ENCODE results near the gene VMAC. TPM values are rescaled to one million over a fixed set of nuclear protein-coding genes. Genes with fewer than 3 reads are reported as not detected.
A peak's percentile ranks its signal among the peaks of the same experiment; 100 is the strongest.
"Not testable (repeated sequence)": the region's sequence is repeated elsewhere in the genome, so short reads cannot be mapped to it uniquely, and the experiment has no call there.

VMAC gene, protein sequence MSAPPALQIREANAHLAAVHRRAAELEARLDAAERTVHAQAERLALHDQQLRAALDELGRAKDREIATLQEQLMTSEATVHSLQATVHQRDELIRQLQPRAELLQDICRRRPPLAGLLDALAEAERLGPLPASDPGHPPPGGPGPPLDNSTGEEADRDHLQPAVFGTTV
- 10 to 100 TPM; 23.6 to 29.0 TPM for total RNA-seq

DNA sequence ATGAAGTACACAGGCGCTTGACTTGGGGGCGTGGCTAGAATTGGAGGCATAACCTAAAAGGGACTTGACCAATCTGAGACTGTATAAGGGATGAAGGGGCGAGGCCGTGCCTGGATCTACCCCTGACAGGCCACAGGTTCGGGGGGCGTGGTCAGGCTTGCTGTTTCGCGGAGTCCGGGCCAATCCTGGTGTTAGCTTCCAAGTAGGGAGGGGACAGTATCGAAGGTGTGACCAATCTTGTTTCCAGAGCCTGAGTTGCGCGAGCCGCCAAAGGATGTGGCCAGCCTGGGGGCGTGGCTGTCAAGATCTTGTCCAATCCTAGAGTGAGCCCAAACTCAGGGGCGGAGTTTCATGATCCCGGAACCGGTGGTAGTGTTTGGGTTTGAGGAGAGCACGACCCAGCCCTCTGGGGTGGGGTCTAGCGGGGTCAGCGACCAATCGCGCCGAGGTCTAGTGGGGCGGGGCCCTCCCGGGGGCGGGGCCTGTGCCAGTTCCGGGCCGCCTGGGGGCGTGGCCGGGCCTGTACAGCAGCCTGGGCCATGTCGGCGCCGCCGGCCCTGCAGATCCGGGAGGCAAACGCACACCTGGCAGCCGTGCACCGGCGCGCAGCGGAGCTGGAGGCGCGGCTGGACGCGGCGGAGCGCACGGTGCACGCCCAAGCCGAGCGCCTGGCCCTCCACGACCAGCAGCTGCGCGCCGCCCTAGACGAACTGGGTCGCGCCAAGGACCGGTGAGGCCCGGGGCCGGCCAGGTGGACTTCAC is at the start of gene VMAC:
Gene VMAC (plus strand): TSS at position 521 of the 762 bp plus-strand sequence. CDS start 19 bp downstream, at position 540.
- Histone ChIP-seq H3K4me1 (replicated peaks) (peaks cover 18% of the 10 kb centered on the region), H3K36me3 (no peaks in the 10 kb centered on the region), H3K27ac (peak within 1 kb of the TSS; percentile 90 to 91), H3K9me3 (no peaks in the 10 kb centered on the region), H3K4me3 (peak within 1 kb of the TSS; percentile 73 to 97), H3K27me3 (replicated peaks; ENCODE audit: insufficient read depth) (no peaks in the 10 kb centered on the region)
- peak; percentile 100 for DNase-seq (ENCODE audit: low spot score)
- intact Hi-C loops (cut with DNase I), result no loop called here
- WGBS, result 0% methylated on average over 34 of the region's 61 CpGs
- peak; percentile 81 for TF ChIP-seq POLR2A (IDR thresholded peaks at IDR 0.05)
- TF ChIP-seq, protein P1, sequence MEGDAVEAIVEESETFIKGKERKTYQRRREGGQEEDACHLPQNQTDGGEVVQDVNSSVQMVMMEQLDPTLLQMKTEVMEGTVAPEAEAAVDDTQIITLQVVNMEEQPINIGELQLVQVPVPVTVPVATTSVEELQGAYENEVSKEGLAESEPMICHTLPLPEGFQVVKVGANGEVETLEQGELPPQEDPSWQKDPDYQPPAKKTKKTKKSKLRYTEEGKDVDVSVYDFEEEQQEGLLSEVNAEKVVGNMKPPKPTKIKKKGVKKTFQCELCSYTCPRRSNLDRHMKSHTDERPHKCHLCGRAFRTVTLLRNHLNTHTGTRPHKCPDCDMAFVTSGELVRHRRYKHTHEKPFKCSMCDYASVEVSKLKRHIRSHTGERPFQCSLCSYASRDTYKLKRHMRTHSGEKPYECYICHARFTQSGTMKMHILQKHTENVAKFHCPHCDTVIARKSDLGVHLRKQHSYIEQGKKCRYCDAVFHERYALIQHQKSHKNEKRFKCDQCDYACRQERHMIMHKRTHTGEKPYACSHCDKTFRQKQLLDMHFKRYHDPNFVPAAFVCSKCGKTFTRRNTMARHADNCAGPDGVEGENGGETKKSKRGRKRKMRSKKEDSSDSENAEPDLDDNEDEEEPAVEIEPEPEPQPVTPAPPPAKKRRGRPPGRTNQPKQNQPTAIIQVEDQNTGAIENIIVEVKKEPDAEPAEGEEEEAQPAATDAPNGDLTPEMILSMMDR (IDR thresholded peaks at IDR 0.05), result peak in 2 of 4 experiments; percentile 14 to 29
- TF ChIP-seq POLR2AphosphoS5 (IDR thresholded peaks at IDR 0.05), result peak; percentile 92

DNA sequence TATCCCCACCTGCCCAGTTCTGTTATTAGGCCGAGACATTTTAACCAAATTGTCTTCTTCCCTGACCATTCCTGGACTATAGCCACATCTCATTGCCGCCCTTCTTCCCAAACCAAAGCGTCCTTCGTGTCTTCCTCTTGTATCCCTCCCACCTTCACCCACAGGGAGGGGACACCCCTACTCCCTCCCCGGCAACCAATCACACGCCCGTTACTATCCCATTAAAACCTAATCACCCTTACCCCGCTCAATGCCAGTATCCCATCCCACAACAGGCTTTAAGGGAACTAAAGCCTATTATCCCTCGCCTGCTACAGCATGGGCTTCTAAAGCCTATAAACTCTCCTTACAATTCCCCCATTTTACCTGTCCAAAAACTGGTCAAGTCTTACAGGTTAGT is 49.5 kb upstream of the VMAC start:
- H3K36me3 ChIP-seq; H3K4me1 ChIP-seq (replicated peaks); H3K4me3 ChIP-seq; H3K27ac ChIP-seq; H3K9me3 ChIP-seq; H3K27me3 ChIP-seq (replicated peaks; ENCODE audit: insufficient read depth); intact Hi-C loops (cut with DNase I); DNase-seq (ENCODE audit: low spot score): not testable (repeated sequence)
- 63% methylated on average over 9 of the region's 9 CpGs for WGBS

DNA sequence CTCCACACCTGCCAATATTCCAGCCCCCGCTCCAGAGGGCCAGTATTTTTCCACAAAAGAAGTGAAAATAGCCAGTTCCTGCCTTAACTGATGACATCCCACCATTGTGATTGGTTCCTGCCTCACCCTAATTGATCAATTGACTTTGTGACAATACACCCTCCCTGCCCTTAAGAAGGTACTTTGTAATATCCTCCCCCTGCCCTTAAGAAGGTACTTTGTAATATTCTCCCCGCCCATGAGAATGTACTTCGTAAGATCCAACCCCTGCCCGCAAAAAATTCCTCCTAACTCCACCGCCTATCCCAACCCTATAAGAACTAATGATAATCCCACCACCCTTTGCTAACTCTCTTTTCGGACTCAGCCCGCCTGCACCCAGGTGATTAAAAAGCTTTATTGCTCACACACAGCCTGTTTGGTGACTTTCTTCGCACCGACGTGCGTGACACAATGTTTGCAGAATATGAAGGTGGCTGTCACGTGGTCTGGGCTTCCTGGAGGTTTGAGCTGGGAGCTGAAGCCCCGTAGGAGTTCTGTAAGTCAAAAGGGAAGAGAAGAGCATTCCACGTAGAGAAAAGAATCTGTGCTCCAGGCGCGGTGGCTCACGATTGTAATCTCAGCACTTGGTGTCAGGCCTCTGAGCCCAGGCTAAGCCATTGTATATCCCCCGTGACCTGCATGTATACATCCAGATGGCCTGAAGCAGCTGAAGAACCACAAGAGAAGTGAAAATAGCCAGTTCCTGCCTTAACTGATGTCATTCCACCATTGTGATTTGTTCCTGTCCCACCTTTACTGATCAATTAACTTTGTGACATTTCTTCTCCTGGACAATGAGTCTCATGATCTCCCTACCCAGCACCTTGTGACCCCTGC is 47.2 kb upstream of the VMAC start:
- 62% methylated on average over 18 of the region's 18 CpGs for WGBS

DNA sequence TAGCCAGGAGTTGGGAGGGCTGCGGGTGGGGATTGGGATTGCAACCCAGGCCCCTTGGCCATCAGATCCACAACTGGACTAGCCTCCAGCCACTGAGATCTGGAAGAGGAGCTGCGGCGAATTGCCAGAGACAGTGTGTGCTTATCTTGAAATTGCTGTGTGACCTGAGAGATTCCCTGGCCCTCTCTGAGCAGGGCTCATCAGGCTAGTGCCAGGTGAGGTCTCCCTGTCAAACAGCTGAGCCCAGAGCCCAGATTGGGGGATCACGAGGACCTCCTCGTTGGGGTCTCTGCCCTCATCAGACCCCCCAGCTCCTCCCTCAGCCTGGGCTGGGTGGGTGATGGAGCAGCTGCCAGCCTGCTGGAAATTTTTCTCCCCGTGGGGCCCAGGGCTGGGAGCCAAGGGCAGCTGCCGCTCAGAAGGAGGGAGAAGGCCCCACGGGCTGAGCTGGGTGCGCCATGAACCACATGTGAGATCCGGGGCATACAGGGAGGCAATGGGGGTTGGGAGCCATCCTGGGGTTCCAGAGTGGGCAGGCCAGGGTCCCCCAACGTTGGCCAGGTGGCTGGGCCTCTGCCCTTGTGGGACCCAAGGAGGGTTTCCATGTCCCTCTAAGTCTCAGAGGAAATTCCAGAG is 41.5 kb upstream of the VMAC start:
- WGBS, result 71% methylated on average over 11 of the region's 11 CpGs
- Histone ChIP-seq H3K4me3 (no peak overlapping the region), H3K27ac (no peak overlapping the region), H3K36me3 (no peaks in the 10 kb centered on the region), H3K27me3 (replicated peaks; ENCODE audit: insufficient read depth) (no peaks in the 10 kb centered on the region), H3K9me3 (no peaks in the 10 kb centered on the region), H3K4me1 (replicated peaks) (no peaks in the 10 kb centered on the region)
- DNase-seq (ENCODE audit: low spot score), result no peak
- intact Hi-C loops (cut with DNase I), result no loop called here
- TF ChIP-seq, protein P1 (IDR thresholded peaks at IDR 0.05), result no peak
- TF ChIP-seq POLR2AphosphoS5 (IDR thresholded peaks at IDR 0.05) (no peak), POLR2A (IDR thresholded peaks at IDR 0.05) (no peak)

More for the DNA sequence above, 47.2 kb upstream of the VMAC start:
- peak; percentile 32 for DNase-seq (ENCODE audit: low spot score)
- no peak overlapping the region for H3K27ac ChIP-seq
- no peaks in the 10 kb centered on the region for H3K27me3 ChIP-seq (replicated peaks; ENCODE audit: insufficient read depth)
- no peaks in the 10 kb centered on the region for H3K36me3 ChIP-seq
- no peaks in the 10 kb centered on the region for H3K9me3 ChIP-seq
- intact Hi-C loops (cut with DNase I), result no loop called here
- H3K4me1 ChIP-seq (replicated peaks), result no peaks in the 10 kb centered on the region
- H3K4me3 ChIP-seq, result no peak overlapping the region
- TF ChIP-seq POLR2A (IDR thresholded peaks at IDR 0.05), result no peak
- TF ChIP-seq POLR2AphosphoS5 (IDR thresholded peaks at IDR 0.05), result peak; percentile 70
- TF ChIP-seq, protein P1 (IDR thresholded peaks at IDR 0.05), result no peak
